ENCODE measurements around the gene CD8A.
"Not testable (repeated sequence)": the region's sequence is repeated elsewhere in the genome, so short reads cannot be mapped to it uniquely, and the experiment has no call there.

CD8A gene

DNA sequence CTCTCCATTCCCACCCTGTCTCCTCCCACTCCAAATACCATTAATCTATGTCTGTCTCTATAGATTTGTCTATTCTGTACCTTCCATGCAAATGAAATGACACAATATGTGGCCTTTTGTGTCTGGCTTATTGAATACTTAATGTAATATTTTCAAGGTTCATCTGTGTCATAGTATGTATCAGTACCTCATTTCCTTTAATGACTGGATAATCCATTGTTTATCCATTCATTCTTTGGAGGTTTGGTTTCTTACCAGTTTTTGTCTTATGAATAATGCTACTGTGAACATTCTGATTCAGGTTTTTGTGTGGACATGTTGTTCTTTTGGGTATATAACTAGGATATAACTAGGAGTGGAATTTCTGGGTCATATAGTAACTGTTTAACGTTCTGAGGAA lies 55.8 kb downstream of the CD8A start:
- not testable (repeated sequence) for DNase-seq (ENCODE audit: low read depth in 2 of 2)
